SK-N-MC (cell line): ENCODE data around the gene ERP29.
"Not testable (repeated sequence)": the region's sequence is repeated elsewhere in the genome, so short reads cannot be mapped to it uniquely, and the experiment has no call there.

ENCODE experiments used
- DNase-seq: peaks from one replicate; pipeline ENCODE4 v3.0.0-alpha.2; 2011; ENCODE audit warnings: low read depth, low spot score
- H3K27ac ChIP-seq: fragments of 200-600 bp; sonication (generic); 2 replicates; pipeline ENCODE4 v1.5.1; 2016; ENCODE audit warnings: mixed run types
- H3K36me3 ChIP-seq: fragments of 200-600 bp; sonication (generic); 2 replicates; pipeline ENCODE4 v1.6.1; 2017; ENCODE audit warnings: antibody characterized with exemption, low read length, mixed read lengths; ENCODE audit not compliant: insufficient read depth
- H3K4me3 ChIP-seq: fragments of 200-600 bp; sonication (generic); 2 replicates; pipeline ENCODE4 v1.5.1; 2016
- H3K9ac ChIP-seq: fragments of 200-600 bp; sonication (generic); 2 replicates; pipeline ENCODE4 v1.8.0; 2017; ENCODE audit warnings: mixed run types, mixed read lengths; ENCODE audit not compliant: insufficient read length
- H3K9me3 ChIP-seq: fragments of 200-600 bp; sonication (generic); 2 replicates; pipeline ENCODE4 v1.6.1; 2017; ENCODE audit warnings: low read depth, mild to moderate bottlenecking, antibody characterized with exemption, low read length, moderate library complexity, mixed read lengths
- EZH2 ChIP-seq: fragments of 200-600 bp; sonication (generic); IDR thresholded peaks from one replicate; pipeline ENCODE4 v1.6.1; 2017; ENCODE audit warnings: antibody characterized with exemption
- FOXP2 ChIP-seq: optimal IDR thresholded peaks from 2 replicates; pipeline ENCODE3; 2011; ENCODE audit warnings: mild to moderate bottlenecking, moderate library complexity; ENCODE audit not compliant: insufficient read depth; ENCODE audit errors: extremely low read length, control extremely low read depth
- POLR2AphosphoS5 ChIP-seq: IDR thresholded peaks from 2 replicates; pipeline ENCODE4 v1.6.1; 2012; ENCODE audit warnings: mild to moderate bottlenecking, low read depth, low read length, borderline replicate concordance

ERP29 gene

GRCh38 chr12:112020947-112021457, 7.8 kb downstream of the ERP29 start:
- Histone ChIP-seq H3K9me3 (no peaks in the 10 kb centered on the region), H3K4me3 (no peak overlapping the region), H3K36me3 (peaks cover 83% of the 10 kb centered on the region), H3K27ac (no peak overlapping the region), H3K9ac (no peak overlapping the region)
- TF ChIP-seq FOXP2 (no peak), POLR2AphosphoS5 (no peak), EZH2 (no peak)
- no peak for DNase-seq

GRCh38 chr12:112022241-112023016, 9.2 kb downstream of the ERP29 start:
- H3K36me3 ChIP-seq, result peaks cover 70% of the 10 kb centered on the region
- no peak overlapping the region for H3K9ac ChIP-seq
- H3K27ac ChIP-seq, result peak overlapping the region; percentile 30; the same call in 1 of the 2 replicates
- H3K4me3 ChIP-seq, result no peak overlapping the region
- DNase-seq, result no peak
- no peaks in the 10 kb centered on the region for H3K9me3 ChIP-seq
- TF ChIP-seq POLR2AphosphoS5 (peak; percentile 55), EZH2 (no peak)

- H3K9me3 ChIP-seq, result no peaks in the 10 kb centered on the region
- H3K4me3 ChIP-seq, result no peak overlapping the region
- H3K27ac ChIP-seq, result no peak overlapping the region
- H3K9ac ChIP-seq, result no peak overlapping the region
- DNase-seq, result no peak
- TF ChIP-seq EZH2, result no peak
- no peak for TF ChIP-seq FOXP2
- no peak for TF ChIP-seq POLR2AphosphoS5
- H3K36me3 ChIP-seq, result peaks cover 69% of the 10 kb centered on the region
Measured at GRCh38 chr12:112023759-112024396, 10.7 kb downstream of the ERP29 start.

- Histone ChIP-seq H3K4me3 (peak overlapping the region; percentile 23), H3K9me3 (no peaks in the 10 kb centered on the region), H3K36me3 (peaks cover 65% of the 10 kb centered on the region), H3K9ac (peak overlapping the region; percentile 23), H3K27ac (peak overlapping the region; percentile 86)
- DNase-seq, result no peak
- no peak for TF ChIP-seq EZH2
- peak; percentile 43; the same call in 1 of the 2 replicates for TF ChIP-seq POLR2AphosphoS5
Measured at GRCh38 chr12:112025808-112026375, 12.7 kb downstream of the ERP29 start.

- TF ChIP-seq EZH2 (no peak), POLR2AphosphoS5 (no peak), FOXP2 (no peak)
- H3K36me3 ChIP-seq, result peaks cover 64% of the 10 kb centered on the region
Measured at GRCh38 chr12:112029301-112029700, 16.1 kb downstream of the ERP29 start.

GRCh38 chr12:112031472-112031871, 18.2 kb downstream of the ERP29 start:
- Histone ChIP-seq H3K9me3 (no peaks in the 10 kb centered on the region), H3K4me3 (no peak overlapping the region), H3K27ac (no peak overlapping the region), H3K9ac (no peak overlapping the region), H3K36me3 (peaks cover 78% of the 10 kb centered on the region)
- TF ChIP-seq EZH2, result no peak
- DNase-seq, result no peak

More at GRCh38 chr12:112029301-112029700, 16.1 kb downstream of the ERP29 start:
- Histone ChIP-seq H3K27ac (no peak overlapping the region), H3K9me3 (no peaks in the 10 kb centered on the region), H3K9ac (no peak overlapping the region), H3K4me3 (no peak overlapping the region)
- DNase-seq, result no peak

GRCh38 chr12:112032292-112032691, 19.1 kb downstream of the ERP29 start:
- DNase-seq, result no peak
- Histone ChIP-seq H3K27ac (no peak overlapping the region), H3K36me3 (peaks cover 84% of the 10 kb centered on the region), H3K9me3 (no peaks in the 10 kb centered on the region), H3K4me3 (no peak overlapping the region), H3K9ac (no peak overlapping the region)
- TF ChIP-seq EZH2, result no peak
- no peak for TF ChIP-seq FOXP2
- TF ChIP-seq POLR2AphosphoS5, result no peak

GRCh38 chr12:112035219-112035785, 22.1 kb downstream of the ERP29 start:
- Histone ChIP-seq H3K4me3 (no peak overlapping the region), H3K36me3 (peaks cover 90% of the 10 kb centered on the region)
- DNase-seq, result no peak

GRCh38 chr12:112036614-112037013, 23.4 kb downstream of the ERP29 start:
- H3K27ac ChIP-seq, H3K9ac ChIP-seq, H3K4me3 ChIP-seq, H3K9me3 ChIP-seq, DNase-seq: not testable (repeated sequence)
- H3K36me3 ChIP-seq, result peaks cover 90% of the 10 kb centered on the region

More at GRCh38 chr12:112035219-112035785, 22.1 kb downstream of the ERP29 start:
- no peaks in the 10 kb centered on the region for H3K9me3 ChIP-seq
- TF ChIP-seq EZH2 (no peak), POLR2AphosphoS5 (no peak), FOXP2 (no peak)
- H3K27ac ChIP-seq, result 0 out of 2 replicates have a peak overlapping the region, but pooled peaks have one; percentile 1
- no peak overlapping the region for H3K9ac ChIP-seq
